Ecto neural progenitor cell (in vitro differentiated cells): ENCODE measurements around the gene NRXN3.

ENCODE experiments used
- DNase-seq: peaks from one replicate; pipeline ENCODE4 v3.0.0-alpha.2; 2018; ENCODE audit warnings: low spot score

The NRXN3 gene

DNA sequence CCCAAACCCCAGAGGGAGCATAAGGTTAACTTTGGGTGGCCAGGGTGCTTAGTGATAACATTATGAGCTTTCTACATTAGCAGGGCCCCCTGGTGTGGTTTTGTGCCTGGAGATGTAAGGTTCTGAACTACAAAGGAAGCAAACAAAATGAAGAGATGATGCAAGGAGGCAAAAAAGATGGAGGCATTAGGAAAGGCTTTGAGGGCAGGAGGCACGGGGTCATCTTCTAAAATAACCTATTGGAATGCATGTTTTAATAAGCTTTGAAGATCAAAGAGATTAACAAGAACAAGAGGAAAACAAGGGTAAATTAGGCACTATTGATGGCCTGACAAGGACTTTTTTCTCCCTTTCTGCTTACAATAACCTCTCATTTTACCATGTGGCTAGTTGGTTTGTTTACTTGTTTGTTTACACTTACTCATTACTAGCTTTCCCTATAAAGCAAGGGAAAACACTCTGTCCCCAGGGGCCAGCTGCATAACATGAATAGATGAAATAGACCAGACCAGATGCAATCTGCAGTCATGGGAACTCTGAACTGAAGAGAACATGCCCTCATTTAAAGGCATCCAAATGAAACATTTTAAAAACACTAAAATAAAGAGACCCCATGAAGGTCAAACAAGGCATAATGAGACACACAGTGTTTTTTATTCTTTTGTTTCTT lies 1650.8 kb downstream of the NRXN3 start:
- no peak for DNase-seq

DNA sequence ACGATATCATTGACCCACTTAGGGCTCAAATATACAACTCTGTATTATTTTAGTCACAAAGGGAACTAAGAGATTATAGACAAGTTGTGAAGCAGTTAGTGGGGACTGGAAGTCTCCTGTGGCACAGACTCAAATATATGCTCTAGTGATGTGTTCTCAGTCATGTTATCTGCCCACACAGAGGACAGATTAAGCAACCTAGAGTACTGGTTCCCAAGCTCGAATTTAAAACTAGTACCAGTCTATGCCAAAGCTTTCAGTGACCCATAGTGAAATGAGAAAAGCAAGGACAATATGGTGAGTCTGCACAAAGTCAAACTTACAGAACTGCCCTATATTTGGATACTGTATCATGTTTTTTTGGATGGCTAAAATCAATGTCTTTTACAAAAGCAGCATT lies 1651.9 kb downstream of the NRXN3 start:
- no peak for DNase-seq

DNA sequence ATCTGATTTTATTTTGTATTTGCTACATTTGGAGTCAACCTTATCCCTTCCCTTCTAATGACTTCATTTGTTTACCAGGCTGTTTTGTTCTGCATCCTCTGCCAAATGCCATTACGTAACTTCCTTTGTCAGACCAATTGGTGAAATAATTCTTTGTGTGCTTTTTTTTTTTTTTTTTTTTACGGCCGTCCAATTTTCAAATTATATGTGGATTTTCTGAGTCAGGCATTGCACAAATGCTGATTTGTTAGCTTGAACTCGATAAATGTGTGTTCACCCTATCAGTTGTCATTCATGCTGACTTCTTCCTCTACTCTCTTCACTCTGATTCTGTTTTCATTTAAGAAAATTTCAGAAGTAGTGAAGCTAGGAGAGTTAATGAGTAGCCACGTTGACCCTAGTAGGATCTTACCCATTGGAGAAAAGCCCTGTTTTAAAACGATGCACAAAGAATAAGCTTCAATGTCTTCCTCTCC lies 1654.9 kb downstream of the NRXN3 start:
- DNase-seq, result no peak

DNA sequence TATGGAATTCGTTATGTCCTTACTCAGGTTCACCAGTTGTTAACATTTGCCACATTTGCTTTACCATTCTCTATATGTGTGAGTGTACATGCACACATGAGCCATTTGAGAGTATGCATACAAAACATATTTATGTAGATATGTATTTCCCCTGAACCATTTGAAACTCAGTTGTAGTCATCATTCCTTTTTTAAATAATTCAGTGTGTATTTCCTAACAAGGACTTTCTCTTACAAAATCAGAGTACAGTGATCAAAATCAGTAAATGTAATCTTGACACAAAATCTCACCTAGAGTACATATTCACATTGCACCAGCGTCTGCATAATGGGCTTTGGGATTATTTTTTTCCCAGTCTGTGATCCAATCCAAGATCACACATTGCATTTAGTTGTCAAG lies 1656.2 kb downstream of the NRXN3 start:
- DNase-seq, result no peak

DNA sequence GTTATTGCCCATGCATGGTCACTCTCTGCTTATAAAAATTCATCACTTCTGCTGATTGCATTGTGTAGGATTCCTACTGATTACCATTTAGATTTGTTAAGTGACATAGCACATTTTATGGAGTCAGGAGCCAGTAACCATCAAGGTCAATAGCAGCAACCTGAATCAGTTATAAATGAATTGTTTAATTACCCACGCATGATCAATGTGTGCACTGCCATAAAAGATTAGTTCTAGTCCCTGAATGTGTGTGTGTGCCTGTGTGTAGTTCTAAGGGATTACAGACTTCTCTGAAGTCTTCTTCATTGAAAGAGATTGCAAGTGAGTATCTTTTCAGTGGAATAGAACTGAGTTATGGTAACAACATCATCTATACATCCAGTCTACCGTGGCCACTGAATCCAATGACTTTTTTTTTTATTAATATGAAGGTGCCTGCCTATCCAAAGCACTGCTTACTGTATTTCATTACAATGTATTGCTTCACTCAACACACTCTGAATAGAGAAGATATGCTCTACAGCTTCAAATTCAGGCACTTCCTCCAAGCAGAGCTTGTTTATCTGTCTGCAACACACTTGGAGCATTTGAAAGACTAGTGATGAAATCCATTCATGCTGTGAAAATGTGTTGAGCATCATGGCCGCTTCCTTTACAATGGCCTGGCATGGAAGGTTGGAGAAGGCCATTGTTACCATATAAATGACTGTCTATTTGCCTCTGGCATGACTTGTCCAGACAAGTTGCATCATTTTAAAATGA lies 1659.4 kb downstream of the NRXN3 start:
- no peak for DNase-seq

DNA sequence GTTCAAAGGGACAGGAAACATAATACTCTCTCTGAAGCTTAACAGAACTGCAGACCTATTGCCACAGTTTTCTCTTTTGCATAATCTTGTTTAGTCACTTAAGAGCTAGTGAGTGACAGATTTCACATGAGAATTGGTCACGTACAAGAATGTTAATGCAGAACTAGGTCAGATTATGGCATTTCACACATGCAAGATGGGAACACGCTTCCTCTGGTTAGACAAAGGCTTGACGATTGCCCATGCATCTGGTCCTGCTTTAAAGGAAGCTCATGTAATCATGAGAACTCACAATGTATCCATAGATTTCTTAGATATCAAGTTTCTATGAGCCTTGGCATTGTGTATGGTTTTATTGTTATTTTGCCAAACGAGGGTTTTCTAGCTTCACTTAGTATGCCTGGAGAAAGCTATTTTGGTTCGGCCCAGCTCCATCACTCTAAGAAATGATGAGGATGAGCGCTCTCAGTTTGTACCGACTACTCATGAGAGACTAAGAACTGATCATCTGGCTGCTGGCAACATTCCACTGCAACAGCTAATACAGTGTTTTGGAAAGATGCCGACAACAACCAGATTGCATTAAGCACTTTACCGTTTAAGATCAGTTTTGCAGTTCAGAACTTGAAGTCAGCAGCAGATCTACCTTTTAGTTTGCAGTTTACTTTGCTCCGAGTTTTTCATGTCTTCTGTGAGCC lies 1661.2 kb downstream of the NRXN3 start:
- DNase-seq, result no peak

DNA sequence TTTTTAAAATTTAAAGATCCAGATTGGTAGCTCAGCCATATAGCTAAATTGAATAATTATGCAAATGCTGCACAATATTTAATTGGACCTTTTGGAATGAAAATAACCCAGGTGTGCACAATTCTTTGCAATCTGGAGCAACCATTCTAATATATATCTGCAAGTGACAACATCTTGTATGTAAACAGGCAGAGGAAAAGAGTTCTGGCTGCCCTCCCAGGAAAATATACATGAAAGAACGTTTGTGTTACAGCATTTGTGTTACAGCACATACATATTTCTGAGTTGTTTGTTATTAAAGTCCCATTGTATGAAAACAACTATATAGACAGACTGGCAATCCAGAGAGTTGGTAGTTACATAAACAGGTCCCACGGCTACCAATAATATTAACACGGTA lies 1663.6 kb downstream of the NRXN3 start:
- DNase-seq, result no peak

DNA sequence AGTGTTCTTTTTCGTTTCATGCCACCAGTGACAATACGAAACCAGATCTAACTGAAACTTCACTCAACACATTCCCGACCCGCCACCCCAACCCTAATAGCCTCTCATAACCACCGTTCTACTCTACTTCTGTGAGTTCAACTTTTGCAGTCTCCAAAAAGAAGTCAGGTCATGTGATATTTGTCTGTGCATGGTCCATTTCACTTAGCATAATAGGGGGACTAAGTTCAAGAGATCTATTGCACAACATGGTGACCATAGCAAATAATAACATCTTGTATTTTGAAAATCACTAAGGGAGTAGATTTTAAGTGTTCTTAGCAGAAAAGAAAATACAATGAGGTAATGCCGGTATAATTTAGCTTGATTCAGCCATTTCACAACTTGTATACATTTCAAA lies 1664.7 kb downstream of the NRXN3 start:
- no peak for DNase-seq

DNA sequence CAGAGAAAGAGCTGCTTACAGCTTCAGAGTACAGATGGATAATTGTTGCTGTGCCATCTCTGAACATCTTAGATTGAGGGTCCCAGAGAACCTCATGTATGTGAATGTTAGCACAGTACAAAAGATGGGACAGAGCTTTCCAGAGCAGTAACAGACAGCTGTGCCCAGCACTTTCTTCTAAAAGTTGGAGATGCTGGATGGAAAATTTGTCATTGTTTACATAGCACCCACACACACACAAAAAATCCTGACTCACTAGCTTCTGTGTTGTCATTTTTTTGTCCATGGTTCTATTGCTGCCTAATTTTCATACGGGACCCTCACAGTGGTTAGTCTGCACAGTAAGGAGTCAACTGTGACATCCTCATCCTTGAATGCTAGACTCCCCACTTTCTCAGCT lies 1666.4 kb downstream of the NRXN3 start:
- no peak for DNase-seq

DNA sequence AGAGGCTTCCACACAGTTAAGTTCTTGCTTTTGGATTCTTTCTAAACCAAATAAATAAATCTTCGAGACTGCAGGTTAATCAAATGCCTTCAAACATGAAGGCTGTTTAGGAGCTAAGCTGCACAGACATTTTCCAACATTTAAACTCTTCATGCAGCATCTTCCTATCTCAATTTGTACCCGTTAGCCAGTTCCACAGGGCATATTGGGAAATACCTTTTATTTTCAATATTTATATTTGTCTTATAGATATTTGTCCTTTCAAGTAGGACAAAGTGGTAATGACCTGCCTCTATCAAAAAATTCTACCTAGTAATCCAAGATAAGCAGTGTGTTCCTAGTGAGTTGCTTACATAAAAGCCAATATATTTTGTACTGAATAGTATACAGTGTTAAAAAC lies 1667.5 kb downstream of the NRXN3 start:
- DNase-seq, result no peak

DNA sequence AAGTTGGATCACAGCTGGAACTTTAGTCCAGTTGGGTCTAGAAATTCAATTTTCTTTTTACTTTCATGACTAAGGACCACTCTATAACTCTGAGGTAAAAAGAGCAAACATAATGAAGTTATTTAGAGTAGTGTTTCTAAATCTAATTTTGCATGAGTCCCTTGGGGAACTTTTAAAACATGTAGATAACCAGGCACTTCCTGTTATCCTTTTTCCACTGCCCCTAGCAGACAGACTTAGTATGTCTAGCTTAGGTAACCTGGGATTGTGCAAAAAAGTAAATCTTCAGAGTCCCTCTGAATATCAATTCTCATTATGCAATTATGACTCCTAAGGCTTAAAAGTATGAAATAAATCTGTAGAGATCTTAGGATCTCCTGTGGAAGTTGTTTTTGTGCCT lies 1669.9 kb downstream of the NRXN3 start:
- no peak for DNase-seq

DNA sequence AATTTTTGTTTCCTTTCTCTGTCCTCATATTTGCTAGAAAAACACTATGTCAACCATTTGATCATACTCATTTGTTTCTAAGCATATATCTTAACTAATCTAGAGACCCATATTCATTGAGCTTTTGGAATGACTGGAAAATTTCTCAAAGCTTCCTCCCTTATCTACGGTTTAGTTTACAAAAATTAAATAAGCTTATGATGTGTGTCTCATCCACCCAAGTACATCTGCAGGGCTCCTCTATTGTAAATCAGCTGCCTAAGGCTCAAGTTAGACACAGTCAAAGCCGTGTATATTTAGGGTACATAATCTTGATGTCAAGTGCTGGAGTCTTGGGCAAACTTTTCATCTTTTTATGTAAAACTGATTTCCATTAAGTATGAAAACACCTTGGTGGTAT lies 1670.7 kb downstream of the NRXN3 start:
- no peak for DNase-seq

DNA sequence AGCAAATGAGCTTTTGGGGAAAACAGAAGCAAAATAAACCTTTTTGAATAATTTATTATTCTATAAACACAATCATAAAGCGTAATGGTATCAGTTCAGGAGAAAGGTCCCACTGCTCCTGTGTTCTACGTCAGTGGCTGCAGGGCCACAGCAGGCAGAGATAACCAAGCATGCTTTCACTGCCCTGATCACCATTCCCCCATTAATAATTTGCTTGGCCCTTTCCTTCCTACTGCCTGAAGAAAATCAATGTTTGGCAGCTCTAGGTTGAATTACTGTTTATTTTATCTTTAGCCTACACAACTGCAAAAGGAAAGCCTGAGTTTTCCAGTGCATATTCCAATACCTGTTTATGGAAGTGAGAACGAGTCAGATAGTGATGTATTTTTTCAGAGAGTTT lies 1671.3 kb downstream of the NRXN3 start:
- DNase-seq, result no peak

DNA sequence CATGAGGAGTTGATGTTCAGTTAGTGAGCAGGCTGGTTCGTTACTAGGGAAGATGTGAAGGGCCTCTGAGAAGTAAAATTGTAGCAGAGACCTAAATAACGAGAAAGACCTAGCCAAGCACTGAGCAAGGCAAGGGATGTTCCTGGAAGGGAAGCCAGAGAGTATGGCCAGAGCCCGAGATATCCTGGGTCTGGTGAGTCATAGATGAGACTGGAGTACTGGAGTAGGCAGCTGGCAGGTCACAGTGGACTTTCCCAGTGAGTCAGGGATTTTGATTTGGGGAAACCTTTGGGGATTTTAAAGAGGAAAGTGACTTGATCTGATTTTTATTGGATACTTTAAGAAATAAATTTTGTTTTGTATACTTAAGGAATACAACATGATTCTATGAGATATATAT lies 1672.1 kb downstream of the NRXN3 start:
- no peak for DNase-seq

DNA sequence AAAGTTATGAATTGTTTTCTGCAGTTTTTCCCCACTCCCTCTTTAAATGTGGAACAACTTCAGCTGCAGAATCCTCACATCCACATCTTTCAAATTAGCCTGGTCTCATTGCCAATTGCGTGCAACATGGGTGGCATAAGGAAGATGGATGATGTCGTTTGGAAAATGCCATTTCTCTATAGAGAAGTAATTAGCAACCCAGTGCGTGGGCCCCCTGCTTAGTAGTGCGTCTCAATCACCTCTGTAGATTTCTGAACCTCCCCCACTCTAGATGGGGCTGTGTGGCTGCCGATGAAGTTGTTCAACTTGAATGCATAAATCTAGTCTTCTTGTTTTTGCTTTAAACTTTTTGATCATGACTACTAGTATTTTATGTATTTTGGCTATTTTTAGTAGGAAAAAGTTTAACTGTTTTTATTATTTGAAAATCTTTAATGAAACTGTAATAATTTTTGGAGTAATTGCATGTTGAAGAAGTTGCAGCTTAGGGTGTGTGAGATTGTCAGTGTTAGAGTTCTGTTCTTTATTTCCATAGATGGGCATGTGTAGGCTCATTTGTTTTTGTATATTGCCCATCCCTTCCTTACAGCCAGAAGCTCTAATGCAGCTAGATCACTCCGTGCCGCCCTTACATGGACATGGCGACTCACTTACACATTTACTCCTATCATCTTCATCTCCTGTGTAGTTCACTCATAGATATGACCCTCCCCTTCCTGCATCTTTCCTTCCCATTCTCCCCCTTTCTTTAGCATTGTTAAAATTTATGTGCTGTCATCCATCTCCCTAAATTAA lies 1683.0 kb downstream of the NRXN3 start:
- DNase-seq, result no peak

DNA sequence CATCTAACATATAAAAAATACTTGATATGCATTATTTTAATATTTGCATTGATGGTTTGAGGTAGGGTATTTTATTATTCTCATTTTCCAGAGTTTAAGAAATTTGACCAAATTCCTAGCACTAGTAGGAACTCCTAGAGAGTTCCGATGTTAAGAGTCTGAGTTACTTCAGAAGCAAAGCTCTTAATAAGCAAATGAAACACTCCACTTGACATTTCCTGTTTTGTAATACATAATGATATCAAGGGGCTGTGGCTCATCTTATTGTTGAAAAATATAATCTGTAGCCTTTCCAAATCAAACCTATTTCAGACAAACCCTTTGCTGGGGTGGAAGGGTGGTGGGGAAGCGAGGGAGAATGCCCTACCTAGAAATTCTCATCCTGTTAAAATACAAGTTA lies 1685.6 kb downstream of the NRXN3 start:
- no peak for DNase-seq

DNA sequence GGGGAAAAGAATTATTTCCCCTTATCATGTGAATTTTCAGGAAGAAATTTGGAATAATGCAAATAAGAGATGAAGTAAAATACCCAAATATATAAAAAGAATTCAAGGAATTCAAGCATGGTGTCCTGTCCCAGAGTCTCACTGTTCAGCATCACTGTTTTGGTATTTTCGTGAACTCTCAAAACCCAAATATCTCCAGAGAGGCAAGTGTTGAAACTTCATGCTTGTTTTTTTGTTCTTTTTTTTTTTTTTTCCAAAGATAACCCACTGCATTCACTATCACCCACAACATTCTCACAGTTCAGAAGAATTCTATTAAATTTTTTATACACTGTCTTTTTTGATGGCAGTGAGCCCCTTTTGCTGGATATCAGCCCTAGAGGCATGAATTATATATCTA lies 1686.2 kb downstream of the NRXN3 start:
- DNase-seq, result no peak

DNA sequence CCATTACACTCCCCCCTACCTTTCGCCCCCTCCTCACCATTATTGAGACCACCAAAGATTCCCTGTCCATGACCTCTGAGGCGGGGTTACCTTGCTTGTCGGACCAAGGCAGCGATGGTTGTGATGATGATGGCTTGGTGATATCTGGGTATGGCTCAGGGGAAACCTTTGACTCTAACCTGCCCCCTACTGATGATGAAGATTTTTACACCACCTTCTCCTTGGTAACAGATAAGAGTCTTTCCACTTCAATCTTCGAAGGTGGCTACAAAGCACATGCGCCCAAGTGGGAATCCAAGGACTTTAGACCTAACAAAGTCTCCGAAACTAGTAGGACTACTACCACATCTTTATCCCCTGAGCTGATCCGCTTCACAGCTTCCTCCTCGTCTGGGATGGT lies 1690.9 kb downstream of the NRXN3 start:
- DNase-seq, result no peak

DNA sequence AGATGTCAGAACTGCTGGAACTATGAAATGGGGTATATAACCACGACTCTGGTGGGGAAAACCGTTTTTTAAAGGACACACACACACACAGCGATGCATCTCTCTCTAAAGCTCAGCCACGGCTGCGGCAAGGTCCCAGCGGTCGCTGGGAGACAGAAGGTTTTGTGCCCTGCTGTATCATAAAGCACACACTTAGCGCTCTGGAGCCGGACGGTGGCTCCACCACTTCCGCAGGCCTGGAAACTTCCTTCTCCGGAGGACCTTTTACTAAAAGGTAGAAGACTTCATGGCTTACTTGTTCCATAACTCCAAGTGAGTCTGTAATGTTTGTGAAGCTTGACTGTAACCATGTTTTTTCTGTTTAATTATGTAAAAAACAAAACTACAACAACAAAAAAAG lies 1691.9 kb downstream of the NRXN3 start:
- no peak for DNase-seq

DNA sequence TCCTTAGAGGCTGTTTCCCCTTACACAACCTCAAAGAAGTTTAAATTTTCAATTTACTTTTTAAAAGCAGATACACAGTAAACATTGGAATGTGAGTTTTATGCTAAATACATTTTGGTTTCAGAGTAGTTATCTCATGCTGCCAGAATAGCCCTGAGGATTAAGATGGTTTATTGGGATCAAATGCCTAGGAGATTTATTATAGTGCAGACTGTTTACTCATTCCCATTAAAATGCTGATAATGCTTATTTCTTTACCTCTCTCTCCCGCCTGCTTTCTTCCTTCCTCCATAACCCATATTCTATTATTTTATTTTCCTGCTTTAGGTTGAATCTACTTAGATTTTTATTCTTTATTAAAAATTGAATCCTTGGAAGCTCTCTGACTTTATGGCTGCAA lies 1701.0 kb downstream of the NRXN3 start:
- no peak for DNase-seq

DNA sequence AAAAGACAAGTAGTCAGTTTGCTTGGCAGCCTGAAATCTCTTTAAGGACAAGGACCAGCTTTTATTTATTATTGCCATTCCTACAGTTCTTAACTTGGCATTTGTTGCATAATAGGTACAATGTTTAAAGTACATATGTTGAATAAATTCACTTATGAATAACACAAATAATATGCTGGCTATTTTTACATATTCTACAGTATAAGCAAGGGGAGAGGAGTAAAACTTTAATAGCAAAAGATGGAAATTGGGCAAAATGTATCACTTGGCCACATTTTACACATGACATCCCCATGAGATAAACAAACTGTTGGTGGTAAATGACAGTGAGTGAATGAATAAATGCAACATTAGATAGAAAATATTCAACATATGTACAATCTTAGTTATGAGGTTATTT lies 1708.1 kb downstream of the NRXN3 start:
- DNase-seq, result no peak

DNA sequence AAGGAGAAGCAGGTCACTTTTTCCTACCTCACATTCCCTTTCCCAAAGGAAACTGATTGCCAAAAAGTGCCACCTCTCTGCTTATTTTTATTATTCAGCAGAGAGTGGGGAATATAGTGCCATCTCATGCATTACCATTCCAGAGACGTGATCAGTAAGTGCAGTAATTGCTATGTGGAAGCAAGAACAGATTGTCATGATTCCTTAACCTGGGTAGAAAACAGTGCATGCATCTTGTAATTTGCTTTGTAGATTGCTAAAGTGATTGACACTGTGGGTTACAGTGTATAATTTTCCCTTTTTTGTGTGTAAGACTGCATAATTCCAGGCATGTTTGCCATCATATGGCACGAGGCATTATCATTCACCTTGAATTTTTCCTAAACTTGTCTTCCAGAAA lies 1708.6 kb downstream of the NRXN3 start:
- DNase-seq, result no peak
